Epithelial cell of esophagus (primary cell): Measurements from ENCODE around the gene BNIP1.

ENCODE experiments used
- DNase-seq: peaks from one replicate; pipeline ENCODE4 v3.0.0; 2010; ENCODE audit warnings: low read depth
- H3K4me3 ChIP-seq: 2 replicates; pipeline ENCODE4 v1.5.1; 2011; ENCODE audit warnings: mild to moderate bottlenecking, low read length, control low read depth
- CTCF ChIP-seq: IDR thresholded peaks from 2 replicates; pipeline ENCODE4 v1.5.1; 2011; ENCODE audit warnings: low read depth, mild to moderate bottlenecking, low read length, control low read depth, inconsistent platforms; ENCODE audit not compliant: insufficient read depth; ENCODE audit errors: missing control alignments

BNIP1 gene

DNA sequence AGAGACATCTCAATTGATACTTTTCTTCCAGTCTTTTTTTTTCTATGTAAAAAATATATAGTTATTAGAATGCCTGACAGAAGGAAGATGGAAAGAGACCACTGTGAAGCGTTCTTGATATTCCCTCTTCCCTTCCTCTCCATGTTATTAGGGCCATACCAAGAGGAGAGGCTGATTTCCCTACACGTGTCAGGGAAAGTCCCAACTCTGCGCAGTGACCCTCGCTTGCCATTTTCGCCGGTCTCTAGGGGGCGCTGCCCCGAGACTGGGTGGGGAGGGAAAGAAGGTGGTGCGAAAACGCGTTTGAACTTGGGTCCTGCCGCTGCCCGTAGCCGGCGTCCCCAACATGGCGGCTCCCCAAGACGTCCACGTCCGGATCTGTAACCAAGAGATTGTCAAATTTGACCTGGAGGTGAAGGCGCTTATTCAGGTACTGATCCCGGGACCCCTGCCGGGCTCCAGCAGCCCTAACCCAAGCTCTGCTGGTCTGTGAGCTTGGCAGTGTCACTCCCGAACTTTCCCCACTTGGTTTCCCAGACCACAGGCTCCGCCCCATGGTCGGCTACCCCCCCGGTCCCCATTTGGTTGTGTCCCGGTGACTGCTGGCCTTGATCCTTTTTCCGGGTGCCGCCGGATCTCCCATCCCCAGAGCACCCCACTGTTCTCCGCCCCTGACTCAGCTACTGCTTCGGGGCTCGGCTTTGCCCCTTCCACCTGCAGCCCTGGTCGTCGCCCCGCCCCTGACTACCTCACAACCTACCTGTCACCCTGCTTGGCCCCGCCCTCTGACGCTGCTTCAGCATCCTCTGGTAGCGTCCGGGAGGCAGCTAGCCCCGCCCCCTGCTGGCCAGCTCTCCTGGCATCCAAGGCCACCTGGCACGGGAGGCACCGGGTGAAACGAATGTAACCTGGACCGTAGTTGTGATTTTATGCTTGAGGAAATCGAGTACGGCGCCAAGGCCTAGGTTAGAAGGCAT lies at the start of gene BNIP1:
Gene BNIP1 (plus strand): TSS at position 332 of the 977 bp plus-strand sequence. CDS start 15 bp downstream, at position 347.
- peak; percentile 98 for DNase-seq
- peak; percentile 97 for TF ChIP-seq CTCF
- H3K4me3 ChIP-seq: peak within 1 kb of the TSS; percentile 93

- TF ChIP-seq CTCF: no peak
Measured at GRCh38 chr5:173098787-173099186, 45.5 kb upstream of the BNIP1 start.

DNA sequence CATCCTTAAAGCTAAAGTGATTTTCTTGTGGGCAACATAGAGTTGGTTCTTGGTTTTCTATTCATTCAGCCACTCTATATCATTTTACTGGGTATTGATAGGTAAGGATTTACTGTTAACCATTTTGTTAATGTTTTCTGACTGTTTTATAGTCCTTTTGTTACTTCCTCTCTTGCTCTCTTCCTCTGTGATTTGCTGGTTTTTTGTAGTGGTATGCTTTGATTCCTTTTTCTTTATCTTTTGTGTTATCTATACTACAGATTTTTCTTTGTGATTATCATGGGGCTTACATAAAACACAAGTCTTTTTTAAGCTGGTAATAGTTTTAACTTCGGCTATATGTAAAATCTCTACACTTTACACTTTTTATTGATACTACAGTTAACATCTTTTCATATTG lies 44.9 kb upstream of the BNIP1 start:
- H3K4me3 ChIP-seq: no peak overlapping the region
- TF ChIP-seq CTCF: no peak
- DNase-seq: no peak

More at GRCh38 chr5:173098787-173099186, 45.5 kb upstream of the BNIP1 start:
- no peak overlapping the region for H3K4me3 ChIP-seq
- DNase-seq: no peak

DNA sequence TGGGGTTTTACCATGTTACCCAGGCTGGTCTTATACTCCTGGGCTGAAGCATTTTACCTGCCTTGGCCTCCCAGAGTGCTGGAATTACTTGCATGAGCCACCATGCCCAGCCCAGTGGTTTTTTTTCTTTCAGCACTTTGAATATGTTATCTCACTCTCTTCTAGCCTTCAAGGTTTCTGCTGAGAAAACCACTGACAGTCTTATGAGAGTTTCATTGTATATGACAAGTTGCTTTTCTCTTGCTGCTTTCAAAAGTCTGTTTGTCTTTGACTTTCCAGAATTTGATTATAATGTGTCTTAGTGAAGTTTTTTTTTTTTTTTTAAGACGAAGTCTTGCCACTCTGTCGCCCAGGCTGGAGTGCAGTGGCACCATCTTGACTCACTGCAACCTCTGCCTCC lies 43.1 kb upstream of the BNIP1 start:
- H3K4me3 ChIP-seq: no peak overlapping the region
- no peak for TF ChIP-seq CTCF
- DNase-seq: no peak

- no peak for TF ChIP-seq CTCF
Measured at GRCh38 chr5:173103411-173103810, 40.9 kb upstream of the BNIP1 start.

DNA sequence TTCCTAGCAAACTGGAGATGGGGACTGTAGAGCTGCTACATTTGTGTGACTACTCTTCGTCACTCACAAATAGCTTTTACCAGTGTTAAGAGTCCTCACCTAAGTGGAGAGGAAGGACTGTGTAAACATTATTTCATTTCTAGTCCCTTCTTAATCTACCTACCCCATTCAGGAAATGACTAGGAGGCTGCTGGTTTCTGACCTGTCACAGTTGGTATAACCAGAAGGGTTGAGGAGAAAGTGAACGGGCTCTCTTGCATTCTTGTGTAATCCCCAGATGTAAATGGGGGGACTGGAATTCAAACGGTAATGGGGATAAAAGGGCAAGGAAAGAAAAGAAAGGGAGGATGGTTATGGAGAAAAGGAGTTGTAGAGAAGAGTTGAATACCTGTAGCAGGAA lies 35.4 kb upstream of the BNIP1 start:
- no peak overlapping the region for H3K4me3 ChIP-seq
- DNase-seq: no peak
- no peak for TF ChIP-seq CTCF

More at GRCh38 chr5:173103411-173103810, 40.9 kb upstream of the BNIP1 start:
- no peak for DNase-seq
- no peak overlapping the region for H3K4me3 ChIP-seq
